ENCODE measurements around the gene UBE2D4. TPM values are rescaled to one million over a fixed set of nuclear protein-coding genes. Genes with fewer than 3 reads are reported as not detected.
"Not testable (repeated sequence)": the region's sequence is repeated elsewhere in the genome, so short reads cannot be mapped to it uniquely, and the experiment has no call there.

Gene UBE2D4
- total and polyA plus RNA-seq, 4 experiments from 2014 or later = 10.9 to 21.9 (median 13.8) TPM

DNA sequence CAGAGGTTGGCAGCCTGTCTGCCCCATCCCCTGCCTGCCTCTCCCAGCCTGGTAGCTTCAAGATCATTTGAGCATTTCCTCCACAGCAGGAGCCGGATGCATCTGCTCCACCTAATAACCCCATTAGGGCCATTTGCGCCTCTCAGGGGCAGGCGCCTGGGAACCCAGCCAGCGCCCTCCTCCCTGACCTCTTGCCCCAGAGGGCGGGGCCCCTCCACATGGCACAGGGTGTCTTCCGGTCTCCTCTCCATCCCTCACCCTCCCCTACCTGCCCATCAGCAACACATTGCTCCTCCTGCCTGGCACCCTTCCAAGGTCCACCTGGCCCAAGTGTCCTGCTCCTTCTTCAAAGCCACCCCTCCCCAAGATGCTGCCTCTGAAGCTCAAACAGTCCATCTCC lies 56.6 kb downstream of the UBE2D4 start:
- H3K36me3 ChIP-seq (ENCODE audit: insufficient read depth, low read length); H3K27ac ChIP-seq (ENCODE audit: low read depth, low read length); H3K36me3 Mint-ChIP-seq; intact Hi-C loops (cut with micrococcal nuclease); H3K4me3 ChIP-seq (ENCODE audit: low read length in 2 of 2); H3K27ac Mint-ChIP-seq; H3K27me3 Mint-ChIP-seq; POLR2A ChIA-PET (ENCODE audit: partially characterized antibody); H3K4me1 Mint-ChIP-seq; H3K9me3 Mint-ChIP-seq; H3K9me3 ChIP-seq (ENCODE audit: control insufficient read depth in 1 of 2, low read length in 2 of 2); CTCF ChIA-PET (ENCODE audit: partially characterized antibody); DNase-seq; H3K27me3 ChIP-seq (ENCODE audit: insufficient read depth, low read length); H3K4me1 ChIP-seq (ENCODE audit: insufficient read depth, low read length): not testable (repeated sequence)
- peak overlapping the region in 1 of 8 donors; percentile 23 for H3K4me3 Mint-ChIP-seq

DNA sequence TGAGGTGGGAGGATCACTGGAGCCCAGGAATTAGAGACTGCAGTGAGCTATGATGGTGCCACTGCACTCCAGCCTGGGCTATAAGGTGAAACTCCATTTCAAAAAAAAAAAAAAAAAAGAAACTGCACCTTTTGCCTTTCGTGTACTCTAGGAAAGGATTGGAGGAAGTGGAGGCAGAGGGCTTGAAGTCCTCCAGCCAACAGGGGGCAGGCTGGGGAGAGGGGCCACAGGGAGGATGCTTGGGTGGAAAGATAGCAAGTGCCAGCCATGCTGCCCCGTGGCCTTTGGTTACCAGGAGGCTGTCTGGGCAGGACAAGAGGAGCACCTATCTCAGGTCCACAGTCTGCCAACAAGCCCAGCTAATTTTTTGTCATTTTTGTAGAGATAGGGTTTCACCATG lies 57.5 kb downstream of the UBE2D4 start:
- H3K36me3 ChIP-seq (ENCODE audit: insufficient read depth, low read length); CTCF ChIA-PET (ENCODE audit: partially characterized antibody); H3K4me1 ChIP-seq (ENCODE audit: insufficient read depth, low read length); H3K9me3 Mint-ChIP-seq; POLR2A ChIA-PET (ENCODE audit: partially characterized antibody); H3K4me1 Mint-ChIP-seq; intact Hi-C loops (cut with micrococcal nuclease); H3K36me3 Mint-ChIP-seq; H3K27ac ChIP-seq (ENCODE audit: low read depth, low read length); H3K27me3 Mint-ChIP-seq; H3K27me3 ChIP-seq (ENCODE audit: insufficient read depth, low read length); H3K4me3 Mint-ChIP-seq; H3K9me3 ChIP-seq (ENCODE audit: control insufficient read depth in 1 of 2, low read length in 2 of 2); DNase-seq; H3K27ac Mint-ChIP-seq; H3K4me3 ChIP-seq (ENCODE audit: low read length in 2 of 2): not testable (repeated sequence)

DNA sequence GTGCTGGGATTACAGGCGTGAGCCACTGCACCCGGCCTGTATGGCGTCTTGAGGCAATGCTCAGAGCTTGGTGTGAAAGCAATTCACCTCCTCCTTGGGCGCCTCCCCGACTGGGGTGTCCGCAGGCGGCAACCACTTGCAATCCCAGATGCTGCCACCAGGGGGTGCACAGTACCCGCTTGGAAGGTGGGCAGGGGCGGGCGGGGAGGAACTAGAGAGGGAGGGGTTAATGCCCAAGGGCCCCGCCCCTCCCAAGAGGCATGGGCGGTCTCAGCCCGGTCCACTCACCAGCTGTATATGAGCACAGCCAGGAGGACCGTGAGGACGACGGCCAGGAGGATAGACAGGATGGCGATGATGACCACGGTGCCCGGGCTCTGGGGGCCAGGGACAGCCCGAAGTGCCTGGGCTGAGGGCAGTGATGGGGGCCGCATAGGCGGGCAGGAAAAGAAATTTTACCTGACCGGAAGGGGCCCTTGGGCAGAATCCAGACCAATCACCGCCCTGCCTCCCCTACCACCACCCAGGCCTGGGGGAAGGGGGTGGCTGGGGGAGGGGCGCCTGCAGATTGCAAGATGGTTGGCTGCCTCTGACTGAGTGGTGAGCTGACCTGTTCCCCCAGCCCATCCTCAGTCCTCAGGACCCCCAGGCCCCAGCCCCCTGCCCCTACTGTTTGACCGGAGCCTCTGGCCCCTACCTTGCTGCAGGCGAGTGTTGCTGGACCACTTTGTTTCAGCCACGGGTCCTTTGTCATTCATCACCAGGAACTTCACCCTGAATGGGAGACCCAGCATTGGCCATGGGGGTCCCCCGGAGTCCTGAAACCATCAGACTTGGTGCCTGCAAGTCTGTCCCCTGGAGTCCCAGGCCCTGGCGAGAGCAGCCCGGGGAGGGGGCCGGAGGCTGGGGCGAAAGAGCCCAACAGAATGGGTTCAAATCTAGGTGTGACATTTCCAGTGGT lies 59.9 kb downstream of the UBE2D4 start:
- H3K36me3 ChIP-seq (ENCODE audit: insufficient read depth, low read length); H3K36me3 Mint-ChIP-seq; POLR2A ChIA-PET (ENCODE audit: partially characterized antibody); H3K9me3 ChIP-seq (ENCODE audit: control insufficient read depth in 1 of 2, low read length in 2 of 2); H3K4me1 ChIP-seq (ENCODE audit: insufficient read depth, low read length); H3K9me3 Mint-ChIP-seq; H3K4me1 Mint-ChIP-seq; H3K27me3 ChIP-seq (ENCODE audit: insufficient read depth, low read length); intact Hi-C loops (cut with micrococcal nuclease); H3K4me3 ChIP-seq (ENCODE audit: low read length in 2 of 2); H3K27ac ChIP-seq (ENCODE audit: low read depth, low read length); CTCF ChIA-PET (ENCODE audit: partially characterized antibody); H3K27me3 Mint-ChIP-seq: not testable (repeated sequence)
- Mint-ChIP-seq H3K27ac (peak overlapping the region; percentile 39 to 84 (median 55)), H3K4me3 (peak overlapping the region in 3 of 8 donors; percentile 56 to 78 (median 57))
- peak; percentile 71 to 86 (median 72) for DNase-seq

DNA sequence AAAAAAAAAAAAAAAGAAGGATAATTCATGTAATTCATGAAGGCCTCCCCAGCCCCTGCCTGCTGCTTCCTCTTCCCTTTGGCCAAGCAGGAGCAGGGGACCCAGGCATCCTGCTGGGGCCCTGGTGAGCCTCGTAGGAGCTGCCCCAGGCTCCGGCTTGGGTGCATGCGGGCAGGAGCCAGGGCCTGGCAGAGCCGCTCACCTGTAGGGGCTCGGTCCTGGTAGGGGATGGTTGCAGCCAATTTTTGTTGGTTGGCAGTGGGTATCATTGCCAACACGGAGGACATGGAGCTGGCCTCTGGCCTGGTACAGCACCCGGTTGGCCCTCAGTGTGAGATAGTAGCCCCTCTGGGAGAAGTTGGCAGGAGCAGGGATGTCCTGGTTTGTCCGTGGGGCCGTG lies 61.2 kb downstream of the UBE2D4 start:
- intact Hi-C loops (cut with micrococcal nuclease); H3K27me3 Mint-ChIP-seq; DNase-seq; H3K4me3 Mint-ChIP-seq; H3K4me1 Mint-ChIP-seq; H3K9me3 ChIP-seq (ENCODE audit: control insufficient read depth in 1 of 2, low read length in 2 of 2); H3K27ac Mint-ChIP-seq; H3K36me3 Mint-ChIP-seq; POLR2A ChIA-PET (ENCODE audit: partially characterized antibody); H3K27ac ChIP-seq (ENCODE audit: low read depth, low read length); CTCF ChIA-PET (ENCODE audit: partially characterized antibody); H3K4me3 ChIP-seq (ENCODE audit: low read length in 2 of 2); H3K36me3 ChIP-seq (ENCODE audit: insufficient read depth, low read length); H3K27me3 ChIP-seq (ENCODE audit: insufficient read depth, low read length); H3K4me1 ChIP-seq (ENCODE audit: insufficient read depth, low read length); H3K9me3 Mint-ChIP-seq: not testable (repeated sequence)

DNA sequence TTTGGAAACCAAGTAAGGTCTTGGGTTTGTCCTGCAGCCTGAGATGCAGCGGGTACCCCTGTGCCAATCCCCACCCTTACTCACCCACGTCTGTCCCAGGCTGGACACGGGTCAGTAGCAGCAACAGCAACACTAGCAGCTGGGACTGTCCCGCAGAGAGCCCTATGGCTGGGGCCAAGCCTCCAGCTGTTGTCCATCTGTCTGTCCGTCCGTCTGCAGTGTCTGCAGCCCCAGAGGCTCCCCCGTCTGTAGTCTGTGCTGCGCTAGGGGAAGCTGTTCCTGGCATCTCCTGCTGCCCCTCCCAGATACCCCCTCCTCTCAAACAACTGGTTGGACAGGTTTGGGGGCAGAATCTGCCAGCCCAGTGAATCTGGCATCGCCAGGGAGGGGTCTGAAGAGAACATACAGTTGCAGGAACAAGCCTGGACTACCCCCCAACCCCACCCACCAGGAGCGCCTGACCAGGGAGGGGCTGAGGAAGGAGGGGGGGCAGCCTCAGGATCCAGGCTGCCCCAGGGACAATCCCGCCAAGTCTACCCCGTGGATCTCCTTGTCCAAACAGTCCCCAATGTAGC lies 63.9 kb downstream of the UBE2D4 start:
- H3K36me3 ChIP-seq (ENCODE audit: insufficient read depth, low read length); H3K27me3 Mint-ChIP-seq; H3K4me3 Mint-ChIP-seq; H3K9me3 ChIP-seq (ENCODE audit: control insufficient read depth in 1 of 2, low read length in 2 of 2); H3K27ac Mint-ChIP-seq; DNase-seq; POLR2A ChIA-PET (ENCODE audit: partially characterized antibody); H3K4me3 ChIP-seq (ENCODE audit: low read length in 2 of 2); H3K36me3 Mint-ChIP-seq; CTCF ChIA-PET (ENCODE audit: partially characterized antibody); H3K4me1 Mint-ChIP-seq; H3K9me3 Mint-ChIP-seq; H3K27ac ChIP-seq (ENCODE audit: low read depth, low read length); H3K27me3 ChIP-seq (ENCODE audit: insufficient read depth, low read length); intact Hi-C loops (cut with micrococcal nuclease); H3K4me1 ChIP-seq (ENCODE audit: insufficient read depth, low read length): not testable (repeated sequence)

DNA sequence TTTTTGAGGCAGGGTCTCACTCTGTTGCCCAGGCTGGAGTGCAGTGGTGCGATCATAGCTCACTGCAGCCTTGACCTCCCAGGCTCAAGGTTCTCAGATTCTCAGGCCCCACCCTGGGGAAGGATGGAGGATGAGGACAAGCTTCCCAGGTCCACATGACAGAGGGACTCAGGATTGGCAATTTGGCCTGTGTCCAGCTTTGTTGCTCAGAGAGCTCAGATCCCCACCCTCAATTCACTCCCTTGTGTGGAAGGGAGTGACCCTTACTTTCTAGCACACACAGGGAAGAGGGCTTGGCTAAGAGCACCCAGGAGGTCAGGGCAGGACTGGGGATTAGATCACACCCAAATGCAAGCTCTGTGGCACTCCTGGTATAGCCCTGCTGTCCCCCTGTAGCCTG lies 64.6 kb downstream of the UBE2D4 start:
- H3K27me3 ChIP-seq (ENCODE audit: insufficient read depth, low read length); H3K36me3 Mint-ChIP-seq; CTCF ChIA-PET (ENCODE audit: partially characterized antibody); H3K9me3 ChIP-seq (ENCODE audit: control insufficient read depth in 1 of 2, low read length in 2 of 2); intact Hi-C loops (cut with micrococcal nuclease); H3K4me1 ChIP-seq (ENCODE audit: insufficient read depth, low read length); H3K36me3 ChIP-seq (ENCODE audit: insufficient read depth, low read length); H3K4me3 Mint-ChIP-seq; H3K9me3 Mint-ChIP-seq; H3K4me1 Mint-ChIP-seq; H3K4me3 ChIP-seq (ENCODE audit: low read length in 2 of 2); H3K27me3 Mint-ChIP-seq; POLR2A ChIA-PET (ENCODE audit: partially characterized antibody); H3K27ac ChIP-seq (ENCODE audit: low read depth, low read length); DNase-seq: not testable (repeated sequence)
- peak overlapping the region in 1 of 7 donors; percentile 68 for H3K27ac Mint-ChIP-seq

DNA sequence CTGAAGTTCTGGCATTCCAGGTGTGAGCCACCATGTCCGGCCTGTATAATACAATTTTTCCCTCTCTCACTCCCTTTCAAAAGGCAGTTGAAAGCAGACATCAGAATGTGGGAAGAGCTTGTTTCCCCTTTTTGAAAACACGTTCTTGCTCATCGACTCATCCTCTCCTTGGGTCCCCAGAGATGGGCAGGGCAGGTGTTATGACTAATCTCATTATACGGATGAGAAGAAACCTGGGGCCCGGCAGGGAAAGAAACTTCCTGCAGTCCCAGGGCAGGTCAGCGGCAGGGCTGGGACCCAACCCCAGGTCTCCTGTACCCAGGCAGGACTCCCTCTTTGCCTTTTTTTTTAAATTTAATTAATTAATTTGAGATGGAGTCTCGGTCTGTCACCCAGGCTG lies 66.7 kb downstream of the UBE2D4 start:
- H3K27ac ChIP-seq (ENCODE audit: low read depth, low read length); H3K9me3 ChIP-seq (ENCODE audit: control insufficient read depth in 1 of 2, low read length in 2 of 2); H3K36me3 ChIP-seq (ENCODE audit: insufficient read depth, low read length); H3K4me3 Mint-ChIP-seq; POLR2A ChIA-PET (ENCODE audit: partially characterized antibody); H3K27me3 Mint-ChIP-seq; H3K4me3 ChIP-seq (ENCODE audit: low read length in 2 of 2); H3K4me1 Mint-ChIP-seq; H3K27ac Mint-ChIP-seq; H3K27me3 ChIP-seq (ENCODE audit: insufficient read depth, low read length); H3K4me1 ChIP-seq (ENCODE audit: insufficient read depth, low read length); H3K9me3 Mint-ChIP-seq; CTCF ChIA-PET (ENCODE audit: partially characterized antibody); DNase-seq; H3K36me3 Mint-ChIP-seq; intact Hi-C loops (cut with micrococcal nuclease): not testable (repeated sequence)
